PFSK-1 (cell line): ENCODE measurements around the gene INPP4B.

Source experiments
- FOXP2 ChIP-seq: optimal IDR thresholded peaks from 2 replicates; pipeline ENCODE3; 2011; ENCODE audit warnings: borderline replicate concordance, control low read depth, inconsistent platforms; ENCODE audit not compliant: insufficient read depth; ENCODE audit errors: extremely low read length, extremely low read depth
- POLR2AphosphoS5 ChIP-seq: IDR thresholded peaks from 2 replicates; pipeline ENCODE4 v1.6.1; 2012; ENCODE audit warnings: low read depth, mild to moderate bottlenecking, control low read depth, low read length, moderate library complexity
- SIN3A ChIP-seq: IDR thresholded peaks from 2 replicates; pipeline ENCODE4 v1.6.1; 2012; ENCODE audit warnings: mild to moderate bottlenecking, low read length, moderate library complexity, borderline replicate concordance; ENCODE audit not compliant: insufficient read depth
- TAF1 ChIP-seq: IDR thresholded peaks from 2 replicates; pipeline ENCODE4 v1.6.1; 2012; ENCODE audit warnings: low read length, control low read depth, borderline replicate concordance; ENCODE audit not compliant: insufficient read depth
- TF ChIP-seq, protein P1 (sequence below), 2 experiments: IDR thresholded peaks; 2 replicates each; pipeline versions ENCODE4 v1.6.1 to v1.8.0; 2011 to 2012; ENCODE audit warnings: low read depth in 2 of 2, low read length in 2 of 2, control low read depth in 1 of 2, inconsistent platforms in 1 of 2, mild to moderate bottlenecking in 1 of 2, moderate library complexity in 1 of 2; ENCODE audit not compliant: insufficient read depth in 1 of 2

DNA sequence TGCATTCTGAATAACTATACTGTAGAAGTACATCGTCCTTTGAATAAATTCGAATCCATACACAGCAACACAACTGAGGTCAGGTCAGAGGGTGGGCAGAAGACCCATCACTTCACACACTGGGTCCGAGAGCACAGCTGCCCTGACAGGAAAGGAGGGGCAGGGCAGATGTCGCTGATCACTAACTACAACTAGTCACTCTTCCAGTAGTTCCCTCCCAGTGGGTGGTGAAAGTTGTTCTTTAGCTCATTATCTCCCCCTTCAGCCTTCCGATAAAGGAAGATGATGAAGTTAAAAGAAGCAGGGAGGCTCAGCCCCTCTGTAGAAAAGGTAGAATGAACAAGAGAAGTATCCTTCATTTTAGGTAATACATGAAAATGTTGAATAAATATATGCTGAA, 278.9 kb downstream of the INPP4B start:
- no peak for TF ChIP-seq SIN3A
- no peak for TF ChIP-seq POLR2AphosphoS5
- no peak for TF ChIP-seq TAF1
- TF ChIP-seq, protein P1, sequence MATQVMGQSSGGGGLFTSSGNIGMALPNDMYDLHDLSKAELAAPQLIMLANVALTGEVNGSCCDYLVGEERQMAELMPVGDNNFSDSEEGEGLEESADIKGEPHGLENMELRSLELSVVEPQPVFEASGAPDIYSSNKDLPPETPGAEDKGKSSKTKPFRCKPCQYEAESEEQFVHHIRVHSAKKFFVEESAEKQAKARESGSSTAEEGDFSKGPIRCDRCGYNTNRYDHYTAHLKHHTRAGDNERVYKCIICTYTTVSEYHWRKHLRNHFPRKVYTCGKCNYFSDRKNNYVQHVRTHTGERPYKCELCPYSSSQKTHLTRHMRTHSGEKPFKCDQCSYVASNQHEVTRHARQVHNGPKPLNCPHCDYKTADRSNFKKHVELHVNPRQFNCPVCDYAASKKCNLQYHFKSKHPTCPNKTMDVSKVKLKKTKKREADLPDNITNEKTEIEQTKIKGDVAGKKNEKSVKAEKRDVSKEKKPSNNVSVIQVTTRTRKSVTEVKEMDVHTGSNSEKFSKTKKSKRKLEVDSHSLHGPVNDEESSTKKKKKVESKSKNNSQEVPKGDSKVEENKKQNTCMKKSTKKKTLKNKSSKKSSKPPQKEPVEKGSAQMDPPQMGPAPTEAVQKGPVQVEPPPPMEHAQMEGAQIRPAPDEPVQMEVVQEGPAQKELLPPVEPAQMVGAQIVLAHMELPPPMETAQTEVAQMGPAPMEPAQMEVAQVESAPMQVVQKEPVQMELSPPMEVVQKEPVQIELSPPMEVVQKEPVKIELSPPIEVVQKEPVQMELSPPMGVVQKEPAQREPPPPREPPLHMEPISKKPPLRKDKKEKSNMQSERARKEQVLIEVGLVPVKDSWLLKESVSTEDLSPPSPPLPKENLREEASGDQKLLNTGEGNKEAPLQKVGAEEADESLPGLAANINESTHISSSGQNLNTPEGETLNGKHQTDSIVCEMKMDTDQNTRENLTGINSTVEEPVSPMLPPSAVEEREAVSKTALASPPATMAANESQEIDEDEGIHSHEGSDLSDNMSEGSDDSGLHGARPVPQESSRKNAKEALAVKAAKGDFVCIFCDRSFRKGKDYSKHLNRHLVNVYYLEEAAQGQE (IDR thresholded peaks at IDR 0.05; ENCODE audit: insufficient read depth in 1 of 2, low read depth in 2 of 2, low read length in 2 of 2) = no peak
- TF ChIP-seq FOXP2 = no peak
